SU-DHL-6 (cell line): ENCODE results near the gene CFAP58.

Experiments used
- H2AFZ ChIP-seq: fragments of 200-600 bp; sonication (generic); 2 replicates; pipeline ENCODE4 v1.6.1; 2014; ENCODE audit warnings: low read depth, mild to moderate bottlenecking, moderate library complexity, mixed read lengths, antibody characterized with exemption, low read length; ENCODE audit not compliant: severe bottlenecking
- H3F3A ChIP-seq: fragments of 200-600 bp; shearing (Covaris generic); 2 replicates; pipeline ENCODE4 v1.6.0; 2016; ENCODE audit warnings: antibody characterized with exemption, mild to moderate bottlenecking; ENCODE audit not compliant: insufficient read depth
- H3K27ac ChIP-seq: fragments of 200-600 bp; sonication (generic); 2 replicates; pipeline ENCODE4 v1.5.1; 2016; ENCODE audit warnings: low read depth, mild to moderate bottlenecking, low read length, moderate library complexity, mixed read lengths
- H3K27me3 ChIP-seq: fragments of 200-600 bp; sonication (generic), shearing (Covaris generic); 2 replicates; pipeline ENCODE4 v1.6.0; 2014; ENCODE audit warnings: mild to moderate bottlenecking, low read length
- H3K36me3 ChIP-seq: fragments of 200-600 bp; sonication (generic); 2 replicates; pipeline ENCODE4 v1.6.1; 2014; ENCODE audit warnings: mild to moderate bottlenecking, low read length, mixed read lengths
- H3K4me2 ChIP-seq: fragments of 300-600, 200-600 bp; shearing (Covaris generic), sonication (generic); 2 replicates; pipeline ENCODE4 v1.6.0; 2014; ENCODE audit warnings: low read length, low read depth, mild to moderate bottlenecking; ENCODE audit not compliant: poor library complexity, severe bottlenecking
- H3K4me3 ChIP-seq: fragments of 200-600 bp; sonication (generic); 2 replicates; pipeline ENCODE4 v1.5.1; 2014; ENCODE audit warnings: antibody characterized with exemption, low read length, mild to moderate bottlenecking, mixed read lengths; ENCODE audit not compliant: insufficient read depth, poor library complexity, severe bottlenecking
- H3K79me2 ChIP-seq: fragments of 200-600 bp; sonication (generic); 2 replicates; pipeline ENCODE4 v1.6.1; 2014; ENCODE audit warnings: mild to moderate bottlenecking, low read length, moderate library complexity; ENCODE audit not compliant: insufficient read depth
- H3K9ac ChIP-seq: fragments of 200-600 bp; sonication (generic); 2 replicates; pipeline ENCODE4 v1.7.0; 2014; ENCODE audit warnings: mild to moderate bottlenecking, low read length
- H3K9me2 ChIP-seq: fragments of 200-600 bp; sonication (generic); replicated peaks from 2 replicates; pipeline ENCODE4 v1.6.1; 2014; ENCODE audit warnings: low read length; ENCODE audit not compliant: insufficient read depth
- H3K9me3 ChIP-seq: fragments of 200-600 bp; sonication (generic); 2 replicates; pipeline ENCODE4 v1.6.1; 2014; ENCODE audit warnings: low read length, mixed read lengths; ENCODE audit not compliant: insufficient read depth
- H4K20me1 ChIP-seq: fragments of 200-600 bp; sonication (generic); 2 replicates; pipeline ENCODE4 v1.6.1; 2014; ENCODE audit warnings: low read depth, mild to moderate bottlenecking, antibody characterized with exemption, low read length, moderate library complexity, mixed read lengths
- CTCF ChIP-seq: fragments of 200-600 bp; sonication (generic); IDR thresholded peaks from one replicate; pipeline ENCODE4 v1.5.1; 2017; ENCODE audit warnings: antibody characterized with exemption, mild to moderate bottlenecking, low read length, moderate library complexity; ENCODE audit not compliant: insufficient read depth, poor library complexity, severe bottlenecking
- EZH2phosphoT487 ChIP-seq: fragments of 200-600 bp; sonication (generic), shearing (Covaris generic); conservative IDR thresholded peaks from 2 replicates; pipeline ENCODE4 v1.6.1; 2018; ENCODE audit warnings: mild to moderate bottlenecking, antibody characterized with exemption, low read length, moderate library complexity, mixed read lengths

The CFAP58 gene

GRCh38 chr10:104435822-104436221 lies 82.2 kb downstream of the CFAP58 start:
- Histone ChIP-seq H3K27ac (no peak overlapping the region), H3K36me3 (no peaks in the 10 kb centered on the region), H3F3A (no peaks in the 10 kb centered on the region), H3K79me2 (no peaks in the 10 kb centered on the region), H4K20me1 (no peaks in the 10 kb centered on the region), H3K9me3 (no peaks in the 10 kb centered on the region), H2AFZ (no peak overlapping the region), H3K9me2 (no peaks in the 10 kb centered on the region), H3K27me3 (no peaks in the 10 kb centered on the region), H3K4me2 (no peak overlapping the region), H3K9ac (no peak overlapping the region), H3K4me3 (no peak overlapping the region)
- TF ChIP-seq EZH2phosphoT487 (no peak), CTCF (no peak)

- Histone ChIP-seq H3K27ac (no peak overlapping the region), H3F3A (no peaks in the 10 kb centered on the region), H3K9me2 (no peaks in the 10 kb centered on the region), H3K9me3 (no peaks in the 10 kb centered on the region), H3K36me3 (no peaks in the 10 kb centered on the region), H3K4me3 (no peak overlapping the region), H3K9ac (no peak overlapping the region), H2AFZ (no peak overlapping the region), H3K4me2 (no peak overlapping the region), H4K20me1 (no peaks in the 10 kb centered on the region), H3K79me2 (no peaks in the 10 kb centered on the region), H3K27me3 (no peaks in the 10 kb centered on the region)
- TF ChIP-seq CTCF: no peak
- no peak for TF ChIP-seq EZH2phosphoT487
These were observed 83.6 kb downstream of the CFAP58 start for GRCh38 chr10:104437226-104437625.

GRCh38 chr10:104440221-104440620 lies 86.6 kb downstream of the CFAP58 start:
- H3K9ac ChIP-seq: no peak overlapping the region
- H2AFZ ChIP-seq: no peak overlapping the region
- no peaks in the 10 kb centered on the region for H3K9me2 ChIP-seq
- no peaks in the 10 kb centered on the region for H3K27me3 ChIP-seq
- H3K27ac ChIP-seq: no peak overlapping the region
- no peaks in the 10 kb centered on the region for H3K36me3 ChIP-seq
- no peaks in the 10 kb centered on the region for H4K20me1 ChIP-seq
- H3K4me2 ChIP-seq: no peak overlapping the region
- H3K79me2 ChIP-seq: no peaks in the 10 kb centered on the region
- no peak overlapping the region for H3K4me3 ChIP-seq
- H3K9me3 ChIP-seq: no peaks in the 10 kb centered on the region
- no peaks in the 10 kb centered on the region for H3F3A ChIP-seq
- TF ChIP-seq EZH2phosphoT487 (no peak), CTCF (no peak)
